K562 (cell line): ENCODE results near the gene FTH1. TPM values are rescaled to one million over a fixed set of nuclear protein-coding genes. Genes with fewer than 3 reads are reported as not detected.

Experiments
- ELK1 ChIP-seq: sonication (generic); formaldehyde crosslinking; IDR thresholded peaks from 2 replicates; pipeline ENCODE4 v1.8.1; 2022; ENCODE audit warnings: missing genetic modification reagents
- EP300 ChIP-seq: IDR thresholded peaks from 2 replicates; pipeline ENCODE4 v1.6.1; 2012; ENCODE audit warnings: low read length, improper control_type of control experiment
- FOXK1 ChIP-seq: sonication (generic); formaldehyde crosslinking; IDR thresholded peaks from 2 replicates; pipeline ENCODE4 v1.8.0; 2022; ENCODE audit warnings: missing genetic modification reagents, mild to moderate bottlenecking, borderline replicate concordance
- FOXM1 ChIP-seq, 2 experiments: fragments of 450-650 bp in 1 of 2; sonication (generic) in 1 of 2; formaldehyde crosslinking in 1 of 2; IDR thresholded peaks; 2 replicates each; pipeline versions ENCODE4 v1.6.1 to v1.9.0; 2017 to 2022; ENCODE audit warnings: low read depth in 2 of 2, mild to moderate bottlenecking in 2 of 2, missing genetic modification reagents in 1 of 2, moderate library complexity in 1 of 2
- FOXP1 ChIP-seq: sonication (generic); formaldehyde crosslinking; IDR thresholded peaks from 2 replicates; pipeline ENCODE4 v1.8.0; 2022; ENCODE audit warnings: mild to moderate bottlenecking, missing genetic modification reagents
- IRF9 ChIP-seq: fragments of 450-650 bp; IDR thresholded peaks from 2 replicates; pipeline ENCODE4 v1.6.1; 2016; ENCODE audit warnings: missing biosample characterization, missing genetic modification characterization
- RFX1 ChIP-seq: fragments of 450-650 bp; IDR thresholded peaks from 2 replicates; pipeline ENCODE4 v1.6.1; 2016; ENCODE audit warnings: mild to moderate bottlenecking, moderate library complexity
- SMAD1 ChIP-seq: fragments of 150-350 bp; IDR thresholded peaks from 2 replicates; pipeline ENCODE4 v1.6.1; 2014; ENCODE audit warnings: low read length, low read depth; ENCODE audit not compliant: partially characterized antibody
- TFAM ChIP-seq: fragments of 250-450 bp; sonication (Bioruptor Pico); conservative IDR thresholded peaks from 2 replicates; pipeline ENCODE4 v1.5.0; 2021; ENCODE audit warnings: mild to moderate bottlenecking, moderate library complexity
- TGIF2 ChIP-seq: sonication (generic); formaldehyde crosslinking; IDR thresholded peaks from 2 replicates; pipeline ENCODE4 v1.8.1; 2022; ENCODE audit warnings: mild to moderate bottlenecking, missing genetic modification reagents, moderate library complexity
- TRIM28 ChIP-seq: fragments of 450-650 bp; IDR thresholded peaks from 2 replicates; pipeline ENCODE4 v1.6.1; 2017
- U2AF2 ChIP-seq: fragments of 200-400 bp; formaldehyde crosslinking; optimal IDR thresholded peaks from 2 replicates; pipeline ENCODE3; 2017; ENCODE audit warnings: low read depth, mild to moderate bottlenecking, low read length
- ZNF134 ChIP-seq: fragments of 250-450 bp; sonication (Bioruptor Pico); conservative IDR thresholded peaks from 2 replicates; pipeline ENCODE4 v1.4.0; 2020
- ZNF143 ChIP-seq: sonication (generic); formaldehyde crosslinking; IDR thresholded peaks from 2 replicates; pipeline ENCODE4 v1.9.0; 2022; ENCODE audit warnings: mild to moderate bottlenecking, missing genetic modification reagents
- ZNF174 ChIP-seq: fragments of 250-450 bp; sonication (Bioruptor Pico); IDR thresholded peaks from 2 replicates; pipeline ENCODE4 v1.4.0; 2020; ENCODE audit warnings: mild to moderate bottlenecking
- ZNF407 ChIP-seq: fragments of 450-650 bp; IDR thresholded peaks from 2 replicates; pipeline ENCODE4 v1.6.1; 2016; ENCODE audit warnings: low read depth
- ZNF76 ChIP-seq: fragments of 250-450 bp; sonication (Bioruptor Pico); IDR thresholded peaks from 2 replicates; pipeline ENCODE4 v1.4.0; 2020; ENCODE audit warnings: mild to moderate bottlenecking, moderate library complexity, borderline replicate concordance
- ZSCAN29 ChIP-seq: fragments of 450-650 bp; IDR thresholded peaks from 2 replicates; pipeline ENCODE4 v1.6.1; 2017
- polyA plus RNA-seq, 8 experiments: library from polyadenylated mRNA; depleted of rRNA in 4 of 8; stranded (reverse) in 5 of 8; unstranded in 3 of 8; fragments of >200 nt; fragmentation: Nextera tagmentation in 2 of 8; fragmentation: Illumina TruSeq in 1 of 8; extraction: Ambion mirVana in 2 of 8; extraction: Trizol in 1 of 8; gene quantifications; 2 replicates each; pipeline versions ENCODE4 v1.2.1 to v1.2.3, GENCODE V29; 2011 to 2014; ENCODE audit warnings: inconsistent platforms in 1 of 8, missing spikeins in 1 of 8
- total RNA-seq, 7 experiments: library from RNA; depleted of rRNA in 6 of 7; stranded (reverse); fragments of >200 nt in 6 of 7; fragmentation: Illumina TruSeq in 2 of 7; extraction: Trizol in 2 of 7; gene quantifications; 2 replicates each; pipeline versions ENCODE4 v1.2.1 to v1.2.3, GENCODE V29; 2011 to 2021; ENCODE audit warnings: low replicate concordance in 1 of 7

FTH1 gene
- total and polyA plus RNA-seq, 9 of the 15 experiments (the other 6 are each of a cell fraction or from before 2014, with no cell fraction given): 370 to 3,146 (median 802) TPM

DNA sequence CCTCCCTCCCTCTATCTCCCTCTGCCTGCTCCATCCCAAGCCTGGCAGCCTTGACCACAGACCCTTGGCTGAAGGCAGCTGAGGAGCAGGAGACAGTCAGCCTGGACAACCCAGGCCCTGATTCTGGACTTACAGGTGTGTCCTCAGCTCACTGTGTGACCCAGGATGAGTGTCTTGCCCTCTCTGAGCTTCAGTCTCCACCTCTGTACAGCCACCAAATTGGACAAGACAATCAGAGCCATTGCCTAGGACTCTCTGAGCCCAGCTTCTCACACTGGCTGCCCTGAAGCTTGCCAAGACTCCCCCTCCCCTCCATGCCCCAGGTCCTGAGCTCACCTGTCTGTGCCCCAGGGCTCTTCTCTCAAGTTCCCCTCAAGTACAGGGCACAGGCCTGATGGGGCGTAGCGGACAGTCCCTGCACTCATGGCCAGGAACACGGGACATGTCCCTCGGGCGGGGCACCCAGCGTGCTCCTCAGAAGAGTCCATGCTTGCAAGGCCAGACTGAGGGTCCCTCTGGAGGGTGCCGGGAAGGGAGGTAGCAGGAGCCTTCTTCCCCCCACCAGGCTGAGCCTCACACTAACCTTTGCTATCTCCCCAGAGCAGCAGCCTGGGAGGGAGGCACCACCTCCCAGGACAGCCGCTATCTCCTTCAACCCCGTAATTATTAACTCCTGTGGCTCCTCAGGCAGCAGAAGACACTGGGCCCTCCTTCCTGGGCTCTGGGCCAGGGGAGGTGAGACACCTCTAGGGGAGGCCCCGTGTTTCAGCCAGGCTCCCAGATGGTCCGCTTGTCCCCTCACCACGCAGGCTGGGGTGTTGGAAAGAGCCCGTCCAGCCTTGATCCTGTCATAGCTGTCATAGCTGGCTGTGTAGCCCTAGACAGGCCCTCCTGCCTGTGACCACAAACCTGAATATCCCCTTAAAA lies 47.5 kb downstream of the FTH1 start (continued):
- TF ChIP-seq ZNF407 (peak; percentile 45; the same call in 1 of the 2 replicates), ZNF134 (no peak), FOXP1 (peak; percentile 93), ELK1 (no peak), FOXK1 (no peak), EP300 (peak; percentile 91), TRIM28 (peak; percentile 57; the same call in 1 of the 2 replicates), TGIF2 (CRISPR knock-in tag) (no peak), ZNF76 (no peak), RFX1 (no peak), ZSCAN29 (0 out of 2 replicates have a peak, but pooled peaks have one; percentile 12), TFAM (CRISPR knock-in tag) (no peak), ZNF174 (no peak), SMAD1 (peak; percentile 67), U2AF2 (no peak), ZNF143 (peak; percentile 50; the same call in 1 of the 2 replicates), IRF9 (tag) (no peak), FOXM1 (IDR thresholded peaks at IDR 0.05; ENCODE audit: low read depth) (peak; percentile 50; the same call in 1 of the 2 replicates), FOXM1 (CRISPR knock-in tag; IDR thresholded peaks at IDR 0.05; ENCODE audit: low read depth) (no peak)
